ENCODE data around the gene ARHGEF10L.

ARHGEF10L gene

GRCh38 chr1:17550729-17551584 lies 11.5 kb downstream of the ARHGEF10L start:
- TF ChIP-seq CTCF (IDR thresholded peaks at IDR 0.05; ENCODE audit: insufficient read depth, low read depth, low read length, missing control alignments), result no peak
- DNase-seq (ENCODE audit: low read depth), result no peak
- H3K4me3 ChIP-seq (ENCODE audit: low read depth, low read length), result no peak overlapping the region

GRCh38 chr1:17551755-17552234 lies 12.3 kb downstream of the ARHGEF10L start:
- DNase-seq (ENCODE audit: low read depth), result peak; percentile 4
- no peak overlapping the region for H3K4me3 ChIP-seq (ENCODE audit: low read depth, low read length)
- no peak for TF ChIP-seq CTCF (IDR thresholded peaks at IDR 0.05; ENCODE audit: insufficient read depth, low read depth, low read length, missing control alignments)

- TF ChIP-seq CTCF (IDR thresholded peaks at IDR 0.05; ENCODE audit: insufficient read depth, low read depth, low read length, missing control alignments), result no peak
- peak; percentile 25 for DNase-seq (ENCODE audit: low read depth)
- H3K4me3 ChIP-seq (ENCODE audit: low read depth, low read length), result no peak overlapping the region
Observed at GRCh38 chr1:17553975-17554700, 14.6 kb downstream of the ARHGEF10L start.

GRCh38 chr1:17554954-17555353 lies 15.5 kb downstream of the ARHGEF10L start:
- no peak for TF ChIP-seq CTCF (IDR thresholded peaks at IDR 0.05; ENCODE audit: insufficient read depth, low read depth, low read length, missing control alignments)
- no peak for DNase-seq (ENCODE audit: low read depth)
- no peak overlapping the region for H3K4me3 ChIP-seq (ENCODE audit: low read depth, low read length)

GRCh38 chr1:17557986-17558385 lies 18.5 kb downstream of the ARHGEF10L start:
- H3K4me3 ChIP-seq (ENCODE audit: low read depth, low read length), result no peak overlapping the region

GRCh38 chr1:17558541-17558940 lies 19.0 kb downstream of the ARHGEF10L start:
- no peak for DNase-seq (ENCODE audit: low read depth)
- H3K4me3 ChIP-seq (ENCODE audit: low read depth, low read length), result no peak overlapping the region
- TF ChIP-seq CTCF (IDR thresholded peaks at IDR 0.05; ENCODE audit: insufficient read depth, low read depth, low read length, missing control alignments), result no peak

More at GRCh38 chr1:17557986-17558385, 18.5 kb downstream of the ARHGEF10L start:
- DNase-seq (ENCODE audit: low read depth), result no peak
- TF ChIP-seq CTCF (IDR thresholded peaks at IDR 0.05; ENCODE audit: insufficient read depth, low read depth, low read length, missing control alignments), result no peak
